Aorta (tissue), 5 donors: ENCODE results near the gene ADM2. TPM values are rescaled to one million over a fixed set of nuclear protein-coding genes. Genes with fewer than 3 reads are reported as not detected.

Experiments used
- ATAC-seq: fragments of 200-7000 bp; cut with Tn5 transposase; one replicate; pipeline ENCODE4 v1.9.1; 2022; ENCODE audit warnings: moderate library complexity; ENCODE audit not compliant: low FRiP score
- DNase-seq, 2 donors: peaks; one replicate each; pipeline ENCODE4 v3.0.0-alpha.2; 2020
- H3K27ac ChIP-seq, 2 donors: one replicate each; pipeline ENCODE4 v1.5.1; 2013; ENCODE audit warnings: low read length in 2 of 2, mild to moderate bottlenecking in 2 of 2, moderate library complexity in 2 of 2, control low read depth in 1 of 2, inconsistent platforms in 1 of 2, low read depth in 1 of 2
- H3K27me3 ChIP-seq, 2 donors: one replicate each; pipeline ENCODE4 v1.6.1; 2013; ENCODE audit warnings: control low read depth in 1 of 2, low read length in 1 of 2, mild to moderate bottlenecking in 1 of 2, moderate library complexity in 1 of 2; ENCODE audit not compliant: insufficient read depth in 2 of 2, control insufficient read depth in 1 of 2
- H3K36me3 ChIP-seq, 2 donors: one replicate each; pipeline ENCODE4 v1.6.1; 2013; ENCODE audit warnings: control low read depth in 1 of 2, low read length in 1 of 2, mild to moderate bottlenecking in 1 of 2; ENCODE audit not compliant: insufficient read depth in 2 of 2, control insufficient read depth in 1 of 2
- H3K4me1 ChIP-seq, 2 donors: one replicate each; pipeline ENCODE4 v1.6.1; 2013; ENCODE audit warnings: low read length in 2 of 2, control low read depth in 1 of 2, mild to moderate bottlenecking in 1 of 2, moderate library complexity in 1 of 2; ENCODE audit not compliant: insufficient read depth in 2 of 2, control insufficient read depth in 1 of 2
- H3K4me3 ChIP-seq, 2 donors: one replicate each; pipeline ENCODE4 v1.5.1; 2013; ENCODE audit warnings: low read length in 2 of 2, control low read depth in 1 of 2, mild to moderate bottlenecking in 1 of 2
- H3K9me3 ChIP-seq: one replicate; pipeline ENCODE4 v1.6.1; 2013; ENCODE audit warnings: mild to moderate bottlenecking, low read length; ENCODE audit not compliant: control insufficient read depth
- WGBS, 2 donors: extraction: QIAGEN DNeasy Blood & Tissue Kit; methylation state at CpG; one replicate each; pipeline ENCODE4 v1.1.7; 2013; 5-methylcytosine and 5-hydroxymethylcytosine counted together
- intact Hi-C, 2 donors: fragments of 100-400 bp; cut with DNase I; formaldehyde crosslinking; loops; one replicate each; pipeline versions ENCODE4 v1.14.2 to v1.15.0; 2022
- polyA plus RNA-seq, 2 donors: library from polyadenylated mRNA; stranded (reverse); fragments of 200-250 nt; gene quantifications; one replicate each; pipeline ENCODE4 v1.2.3, GENCODE V29; 2013
- total RNA-seq, 2 donors: library from RNA; stranded (reverse); fragmentation: NEBNext Ultra II Directional; extraction: Animal tissue kit (Norgen Biotek cat#: 25700); gene quantifications; one replicate each; pipeline ENCODE4 v1.2.1, GENCODE V29; 2021
- donor health status: healthy with polysubstance abuse.
- donor health status: Bipolar disorder and iron deficiency.
- donor health status: DM: no; HTN: no; CAD: no.
- donor health status: DM: no; HTN: no; CAD: no.
- donor health status: DM: yes; HTN: yes; CAD: no.

The ADM2 gene
- total and polyA plus RNA-seq, 4 donors = 0.26 to 0.54 (median 0.50) TPM; not detected in 1

GRCh38 chr22:50522806-50523438 is 41.6 kb downstream of the ADM2 start:
- no peaks in the 10 kb centered on the region for H3K27me3 ChIP-seq
- H3K27ac ChIP-seq = no peak overlapping the region
- DNase-seq (peak in 1 of 2 donors; percentile 51), ATAC-seq (no peak)
- no peaks in the 10 kb centered on the region for H3K9me3 ChIP-seq
- intact Hi-C loops = no loop called here
- H3K36me3 ChIP-seq = no peaks in the 10 kb centered on the region
- no peak overlapping the region for H3K4me3 ChIP-seq
- no peaks in the 10 kb centered on the region for H3K4me1 ChIP-seq
- 82 to 87% methylated on average over 22 of the region's 22 CpGs for WGBS, 2 donors

- H3K27me3 ChIP-seq = no peaks in the 10 kb centered on the region
- H3K4me3 ChIP-seq = no peak overlapping the region
- intact Hi-C loops = no loop called here
- no peaks in the 10 kb centered on the region for H3K36me3 ChIP-seq
- WGBS, 2 donors = 93 to 95% methylated on average over 16 of the region's 16 CpGs
- H3K4me1 ChIP-seq = no peaks in the 10 kb centered on the region
- H3K9me3 ChIP-seq = no peaks in the 10 kb centered on the region
- DNase-seq = no peak
- no peak overlapping the region for H3K27ac ChIP-seq
- no peak for ATAC-seq
Observed at GRCh38 chr22:50523458-50523805, 42.1 kb downstream of the ADM2 start.

- ATAC-seq = no peak
- intact Hi-C loops = no loop called here
Observed at GRCh38 chr22:50523806-50524675, 42.7 kb downstream of the ADM2 start.

GRCh38 chr22:50524676-50525103 is 43.3 kb downstream of the ADM2 start:
- Histone ChIP-seq H3K9me3 (no peaks in the 10 kb centered on the region), H3K27ac (peak overlapping the region in 1 of 2 donors; percentile 20), H3K27me3 (no peaks in the 10 kb centered on the region), H3K4me1 (no peaks in the 10 kb centered on the region), H3K4me3 (peak overlapping the region; percentile 28 to 53), H3K36me3 (no peaks in the 10 kb centered on the region)
- DNase-seq = peak in 1 of 2 donors; percentile 68
- ATAC-seq = no peak
- WGBS, 2 donors = 7 to 11% methylated on average over 19 of the region's 19 CpGs
- intact Hi-C loops = loop anchor here (1.0 to 5.0 kb wide), 2 partner anchors 16 to 38 kb away; partner anchors contain the start of genes NCAPH2 (in 2 of the 2) and SYCE3 (in 1 of the 2)

More at GRCh38 chr22:50523806-50524675, 42.7 kb downstream of the ADM2 start:
- Histone ChIP-seq H3K27me3 (no peaks in the 10 kb centered on the region), H3K4me1 (no peaks in the 10 kb centered on the region), H3K9me3 (no peaks in the 10 kb centered on the region), H3K36me3 (no peaks in the 10 kb centered on the region), H3K27ac (no peak overlapping the region), H3K4me3 (no peak overlapping the region)
- 79 to 81% methylated on average over 25 of the region's 25 CpGs for WGBS, 2 donors
- no peak for DNase-seq

- H3K27me3 ChIP-seq = no peaks in the 10 kb centered on the region
- DNase-seq = peak; percentile 98 to 99
- H3K36me3 ChIP-seq = no peaks in the 10 kb centered on the region
- peak within 1 kb of the TSS; percentile 51 to 53 for H3K4me3 ChIP-seq
- H3K9me3 ChIP-seq = no peaks in the 10 kb centered on the region
- peak within 1 kb of the TSS in 1 of 2 donors; percentile 54 for H3K27ac ChIP-seq
- intact Hi-C loops = loop anchor here (1.0 to 5.0 kb wide), 2 partner anchors 17 to 37 kb away; partner anchors contain the start of genes NCAPH2 (in 2 of the 2) and SYCE3 (in 1 of the 2)
- no peaks in the 10 kb centered on the region for H3K4me1 ChIP-seq
- ATAC-seq = peak; percentile 86
- 0% methylated on average over 49 to 84 of the region's 84 CpGs for WGBS, 2 donors
Observed at GRCh38 chr22:50525104-50525857, 43.9 kb downstream of the ADM2 start, which contains the start of gene SCO2. Gene SCO2, minus strand, starts transcription at chr22:50525598. Its CDS starts 1,187 bp downstream, at chr22:50524411.

GRCh38 chr22:50525858-50526107 is 44.4 kb downstream of the ADM2 start:
- Histone ChIP-seq H3K27ac (peak overlapping the region in 1 of 2 donors; percentile 54), H3K36me3 (no peaks in the 10 kb centered on the region), H3K27me3 (no peaks in the 10 kb centered on the region), H3K4me3 (peak overlapping the region; percentile 50 to 51), H3K4me1 (no peaks in the 10 kb centered on the region), H3K9me3 (no peaks in the 10 kb centered on the region)
- intact Hi-C loops = loop anchor here (1.0 to 5.0 kb wide), 2 partner anchors 17 to 37 kb away; partner anchors contain the start of genes NCAPH2 (in 2 of the 2) and SYCE3 (in 1 of the 2)
- DNase-seq = no peak
- ATAC-seq = no peak
- WGBS, 2 donors = 0 to 1% methylated on average over 15 to 33 of the region's 33 CpGs

- 2 to 4% methylated on average over 56 to 77 of the region's 77 CpGs for WGBS, 2 donors
- intact Hi-C loops = loop anchor here in 1 of 2 donors (5.0 kb wide), 1 partner anchor 36 kb away; the partner anchor contains the start of gene SYCE3
- H3K36me3 ChIP-seq = no peaks in the 10 kb centered on the region
- peak overlapping the region; percentile 50 to 51 for H3K4me3 ChIP-seq
- H3K4me1 ChIP-seq = no peaks in the 10 kb centered on the region
- DNase-seq = peak; percentile 93
- H3K27me3 ChIP-seq = no peaks in the 10 kb centered on the region
- no peaks in the 10 kb centered on the region for H3K9me3 ChIP-seq
- ATAC-seq = peak; percentile 51
- H3K27ac ChIP-seq = peak overlapping the region in 1 of 2 donors; percentile 49
Observed at GRCh38 chr22:50526108-50526833, 44.9 kb downstream of the ADM2 start.
